Measurements from ENCODE around the gene MLLT3. TPM values are rescaled to one million over a fixed set of nuclear protein-coding genes. Genes with fewer than 3 reads are reported as not detected.

Gene MLLT3
- total RNA-seq, 1 donor = 19.8 TPM

DNA sequence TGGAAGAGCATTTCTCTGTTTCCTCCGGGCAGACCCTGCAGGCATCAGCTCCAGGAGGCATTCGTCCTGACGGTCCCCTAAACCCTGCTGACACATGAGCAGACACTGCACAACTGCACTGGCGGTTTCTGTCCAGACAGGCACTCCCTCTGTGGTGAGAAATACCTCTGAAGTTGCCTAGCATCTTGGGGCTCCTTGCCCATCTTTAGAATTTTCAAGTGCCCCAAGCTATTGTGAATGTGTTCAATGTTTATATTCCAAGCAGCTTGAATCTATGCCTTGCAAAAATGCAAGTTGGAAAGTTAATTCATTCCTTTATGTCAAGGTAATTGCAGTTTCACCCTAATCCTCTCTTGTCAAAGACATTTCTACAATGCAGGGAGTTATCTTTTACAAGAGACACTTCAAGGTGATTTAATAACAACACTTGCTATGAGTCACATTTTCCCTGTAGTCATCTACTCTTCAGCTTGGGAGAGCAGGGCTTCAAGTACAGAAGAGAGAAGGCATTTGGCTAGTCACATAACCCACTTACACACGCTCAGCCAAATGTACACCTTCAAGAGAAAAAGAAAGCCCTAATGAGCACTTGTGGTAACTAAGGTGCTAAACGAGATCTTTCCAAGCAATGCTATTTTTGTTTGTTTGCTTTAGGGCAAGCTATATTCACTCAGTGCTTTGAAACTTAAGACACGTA, 302.5 kb downstream of the MLLT3 start:
- DNase-seq (ENCODE audit: low read depth) = peak; percentile 49
- no peak for TF ChIP-seq CTCF (IDR thresholded peaks at IDR 0.05; ENCODE audit: insufficient read depth, low read length)
- H3K4me3 ChIP-seq (ENCODE audit: low read depth, low read length) = no peak overlapping the region

DNA sequence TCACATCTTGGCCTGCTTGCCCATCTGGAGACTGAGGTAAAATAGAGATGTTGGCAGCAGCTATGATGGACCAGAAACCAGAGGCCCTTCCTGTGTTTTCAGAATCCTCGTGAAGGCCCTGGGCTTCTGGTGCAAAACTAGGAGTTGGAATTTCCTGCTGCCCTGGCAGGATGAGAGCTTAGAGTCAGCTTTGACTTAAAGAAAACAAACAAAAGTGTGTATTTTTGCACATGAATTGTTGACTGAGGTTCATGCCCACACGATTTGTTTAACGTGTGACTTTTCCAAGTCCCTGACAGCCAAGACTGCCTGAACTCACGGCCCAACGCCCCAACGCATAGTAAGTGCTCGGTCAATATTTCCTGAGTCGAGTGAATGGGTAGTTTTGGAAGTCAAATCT, 303.1 kb downstream of the MLLT3 start:
- H3K4me3 ChIP-seq (ENCODE audit: low read depth, low read length) = no peak overlapping the region
- TF ChIP-seq CTCF (IDR thresholded peaks at IDR 0.05; ENCODE audit: insufficient read depth, low read length) = no peak
- DNase-seq (ENCODE audit: low read depth) = no peak

DNA sequence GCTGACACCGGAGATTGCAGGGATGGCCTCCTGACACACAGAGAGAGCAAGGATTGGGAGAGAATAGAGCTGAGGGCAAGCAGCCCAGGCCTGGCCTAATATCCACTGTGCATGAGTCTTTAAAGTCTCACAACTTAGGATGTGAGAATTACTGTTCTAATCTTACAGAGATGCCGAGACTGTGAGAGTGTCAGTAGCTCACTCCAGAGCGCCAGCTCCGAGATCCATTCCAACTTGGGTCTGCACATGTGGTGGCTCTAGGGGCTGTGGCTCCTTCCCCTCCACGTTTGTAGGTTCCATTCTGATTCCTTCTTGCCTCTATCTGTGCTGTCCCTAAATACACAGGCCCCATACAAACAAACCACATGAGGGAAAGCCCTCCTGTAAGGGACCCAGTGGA, 304.6 kb downstream of the MLLT3 start:
- no peak for DNase-seq (ENCODE audit: low read depth)
- H3K4me3 ChIP-seq (ENCODE audit: low read depth, low read length) = no peak overlapping the region

DNA sequence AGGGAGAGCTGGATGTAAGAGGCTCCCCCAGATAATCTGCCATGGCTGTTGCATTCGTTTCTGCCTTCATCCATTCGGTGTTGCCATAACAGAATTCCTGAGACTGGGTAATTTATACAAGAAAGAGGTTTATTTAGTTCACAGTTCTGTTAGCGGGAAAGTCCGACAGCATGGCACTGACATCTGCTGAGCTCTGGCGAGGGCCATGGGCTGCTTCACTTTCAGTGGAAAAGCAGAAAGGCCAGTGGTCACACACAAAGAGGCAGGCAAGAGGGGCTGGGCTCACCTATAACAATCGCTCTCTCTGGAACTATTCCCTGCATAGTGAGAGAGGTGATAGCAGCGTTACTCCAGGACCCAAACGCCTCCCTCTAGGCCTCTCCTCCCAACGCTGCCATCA, 305.9 kb downstream of the MLLT3 start:
- no peak for TF ChIP-seq CTCF (IDR thresholded peaks at IDR 0.05; ENCODE audit: insufficient read depth, low read length)
- H3K4me3 ChIP-seq (ENCODE audit: low read depth, low read length) = no peak overlapping the region
- DNase-seq (ENCODE audit: low read depth) = no peak

More for the DNA sequence above, 304.6 kb downstream of the MLLT3 start:
- no peak for TF ChIP-seq CTCF (IDR thresholded peaks at IDR 0.05; ENCODE audit: insufficient read depth, low read length)

- no peak overlapping the region for H3K4me3 ChIP-seq (ENCODE audit: low read depth, low read length)
- peak; percentile 69 for DNase-seq (ENCODE audit: low read depth)
- no peak for TF ChIP-seq CTCF (IDR thresholded peaks at IDR 0.05; ENCODE audit: insufficient read depth, low read length)
These were observed 306.6 kb downstream of the MLLT3 start for GRCh38 chr9:20315677-20316076.

DNA sequence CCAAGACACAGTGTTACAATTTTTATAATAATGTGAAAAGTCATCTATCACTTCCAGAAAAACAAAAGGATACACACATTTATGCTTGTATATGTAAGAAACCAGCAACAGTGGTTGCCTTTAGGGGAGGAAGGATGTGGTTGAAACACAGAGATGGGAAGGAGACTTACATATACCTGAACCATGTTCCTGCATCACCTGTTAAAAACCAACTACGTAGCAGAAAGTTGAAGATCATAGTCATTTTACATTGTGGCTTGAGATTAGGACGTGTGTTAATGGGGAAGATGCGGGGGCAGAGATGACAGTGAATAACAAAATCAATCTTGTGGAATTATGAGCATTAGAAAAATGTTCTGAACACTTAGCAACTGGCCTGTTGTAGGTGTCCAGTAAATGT, 307.3 kb downstream of the MLLT3 start:
- no peak for TF ChIP-seq CTCF (IDR thresholded peaks at IDR 0.05; ENCODE audit: insufficient read depth, low read length)
- no peak overlapping the region for H3K4me3 ChIP-seq (ENCODE audit: low read depth, low read length)
- DNase-seq (ENCODE audit: low read depth) = no peak

- no peak overlapping the region for H3K4me3 ChIP-seq (ENCODE audit: low read depth, low read length)
- TF ChIP-seq CTCF (IDR thresholded peaks at IDR 0.05; ENCODE audit: insufficient read depth, low read length) = no peak
- no peak for DNase-seq (ENCODE audit: low read depth)
These were observed 308.9 kb downstream of the MLLT3 start for GRCh38 chr9:20313415-20313814.
